B cell (primary cell): ENCODE results near the gene WIPI1.

Experiments
- CTCF ChIP-seq: fragments of 200-600 bp; IDR thresholded peaks from one replicate; pipeline ENCODE4 v1.8.0; 2022; ENCODE audit warnings: antibody characterized with exemption, mild to moderate bottlenecking
- EZH2 ChIP-seq: IDR thresholded peaks from 2 replicates; pipeline ENCODE4 v1.6.1; 2012; ENCODE audit warnings: borderline replicate concordance, low read depth, mild to moderate bottlenecking, moderate library complexity, low read length; ENCODE audit not compliant: insufficient read depth, poor library complexity, severe bottlenecking

GRCh38 chr17:68379177-68379510, 78.2 kb downstream of the WIPI1 start:
- TF ChIP-seq CTCF (no peak), EZH2 (no peak)
